A673 (cell line): ENCODE measurements around the gene DDX39B. TPM values are rescaled to one million over a fixed set of nuclear protein-coding genes. Genes with fewer than 3 reads are reported as not detected.
A peak's percentile ranks its signal among the peaks of the same experiment; 100 is the strongest.

Experiments used
- BruUV-seq: library from RNA; stranded (reverse); fragments of 400-500 nt; replicated peaks from 2 replicates; lab custom pipeline; 2021; lab: Mats Ljungman, UMichigan
- CTCF ChIA-PET: fragments of 300-600 bp; sonication (Branson Sonifier 250); formaldehyde crosslinking; loops from one replicate; lab custom pipeline; 2022; ENCODE audit warnings: antibody characterized with exemption; lab: Charles Lee
- POLR2A ChIA-PET: fragments of 300-600 bp; sonication (Branson Sonifier 250); formaldehyde crosslinking; loops from one replicate; lab custom pipeline; 2022; ENCODE audit warnings: antibody characterized with exemption; ENCODE audit not compliant: low non-redundant PET; lab: Charles Lee
- DNase-seq: peaks from one replicate; pipeline ENCODE4 v3.0.0-alpha.2; 2015; ENCODE audit warnings: low spot score
- H3K27ac ChIP-seq: fragments of 200-600 bp; sonication (generic); 2 replicates; pipeline ENCODE4 v1.5.1; 2016; ENCODE audit warnings: mixed run types, low read depth, mild to moderate bottlenecking, mixed read lengths, antibody characterized with exemption, low read length; ENCODE audit not compliant: poor library complexity, severe bottlenecking
- H3K27me3 ChIP-seq: fragments of 200-600 bp; sonication (generic); replicated peaks from 2 replicates; pipeline ENCODE4 v1.6.1; 2017; ENCODE audit warnings: mixed run types, low read depth, mild to moderate bottlenecking, mixed read lengths, antibody characterized with exemption, low read length; ENCODE audit not compliant: insufficient read depth, poor library complexity
- H3K36me3 ChIP-seq: fragments of 200-600 bp; sonication (generic); 2 replicates; pipeline ENCODE4 v1.6.1; 2016; ENCODE audit warnings: mixed run types, mild to moderate bottlenecking, mixed read lengths, antibody characterized with exemption, low read length; ENCODE audit not compliant: insufficient read depth, poor library complexity, severe bottlenecking
- H3K4me1 ChIP-seq: fragments of 200-600 bp; sonication (generic); 2 replicates; pipeline ENCODE4 v1.6.1; 2017; ENCODE audit warnings: mixed run types, mild to moderate bottlenecking, mixed read lengths, antibody characterized with exemption, low read length; ENCODE audit not compliant: insufficient read depth, poor library complexity, severe bottlenecking
- H3K4me3 ChIP-seq: fragments of 200-600 bp; sonication (generic); 2 replicates; pipeline ENCODE4 v1.5.1; 2016; ENCODE audit warnings: low read depth, mixed run types, mild to moderate bottlenecking, mixed read lengths, low read length; ENCODE audit not compliant: poor library complexity, severe bottlenecking
- H3K9me3 ChIP-seq: fragments of 200-600 bp; sonication (generic); 2 replicates; pipeline ENCODE4 v1.6.1; 2016; ENCODE audit warnings: mixed run types, low read depth, mild to moderate bottlenecking, mixed read lengths, antibody characterized with exemption, low read length; ENCODE audit not compliant: poor library complexity, severe bottlenecking
- CTCF ChIP-seq: fragments of 300-800, 200-600 bp; sonication (generic); conservative IDR thresholded peaks from 2 replicates; pipeline ENCODE4 v1.5.1; 2017; ENCODE audit warnings: low read depth, mild to moderate bottlenecking, antibody characterized with exemption, low read length, moderate library complexity, mixed read lengths
- EZH2 ChIP-seq: fragments of 200-600 bp; sonication (generic); IDR thresholded peaks from 2 replicates; pipeline ENCODE4 v1.6.1; 2017; ENCODE audit warnings: borderline replicate concordance, low read depth, mild to moderate bottlenecking, mixed read lengths, antibody characterized with exemption, low read length; ENCODE audit not compliant: poor library complexity, severe bottlenecking
- intact Hi-C: fragments of 100-400 bp; cut with micrococcal nuclease; formaldehyde crosslinking; loops from one replicate; pipeline ENCODE4 v1.10.0; 2022; ENCODE audit not compliant: unreplicated experiment
- total RNA-seq: library from RNA; stranded (reverse); gene quantifications from 2 replicates; pipeline ENCODE4 v1.2.3, GENCODE V29; 2021

The DDX39B gene
- total RNA-seq, 1 experiment from 2014 or later = 558 TPM

- Histone ChIP-seq H3K27ac (no peak overlapping the region), H3K27me3 (no peaks in the 10 kb centered on the region), H3K4me3 (no peak overlapping the region), H3K36me3 (peaks cover 21% of the 10 kb centered on the region), H3K9me3 (no peaks in the 10 kb centered on the region), H3K4me1 (peaks cover 26% of the 10 kb centered on the region)
- intact Hi-C loops = loop anchor here (5.0 to 10.0 kb wide), 5 partner anchors 46 to 351 kb away; partner anchors contain the start of genes APOM, BAG6, CLIC1 and EHMT2
- ChIA-PET POLR2A (no interaction called here), CTCF (no interaction called here)
- TF ChIP-seq EZH2 = no peak
- TF ChIP-seq CTCF = no peak
- no TSS peak for BruUV-seq
- no peak for DNase-seq
Observed at GRCh38 chr6:31543639-31544038, 1.8 kb upstream of the DDX39B start.

DNA sequence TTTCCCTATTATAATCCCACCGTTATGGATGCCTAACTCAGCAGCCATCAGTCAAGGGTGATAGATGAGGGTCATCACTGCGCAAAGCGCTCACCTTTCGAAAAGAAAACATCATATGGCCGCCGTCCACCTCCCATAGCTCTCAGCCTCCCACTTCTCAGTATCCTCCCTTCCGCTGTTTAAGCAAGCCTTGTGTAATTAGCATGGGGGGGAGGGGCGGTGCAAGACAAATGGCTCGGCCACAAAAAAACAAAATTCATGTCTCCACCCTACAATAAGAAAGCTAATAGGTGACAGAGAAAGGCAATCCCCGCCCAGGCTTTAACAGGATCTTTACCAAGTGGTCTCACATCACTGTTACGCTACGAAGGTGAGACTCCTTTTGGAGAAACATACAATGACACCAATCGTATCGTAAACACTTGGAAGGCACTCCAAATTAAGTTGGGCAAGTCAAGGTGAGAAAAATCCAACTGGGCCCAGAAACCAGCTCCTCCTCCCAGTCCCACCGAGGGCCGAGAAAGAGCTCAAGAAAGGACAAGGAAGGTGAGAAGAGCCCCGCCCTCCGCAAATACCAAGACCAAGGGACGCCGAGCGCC lies 645 bp downstream of the DDX39B start:
- intact Hi-C loops = loop anchor here (5.0 to 10.0 kb wide), 5 partner anchors 44 to 354 kb away; partner anchors contain the start of genes APOM, BAG6, CLIC1 and EHMT2
- Histone ChIP-seq H3K27ac (peak overlapping the region; percentile 99), H3K36me3 (peaks cover 46% of the 10 kb centered on the region), H3K9me3 (no peaks in the 10 kb centered on the region), H3K4me3 (peak overlapping the region; percentile 87), H3K27me3 (no peaks in the 10 kb centered on the region), H3K4me1 (peaks cover 16% of the 10 kb centered on the region)
- TSS peak; percentile 62 for BruUV-seq
- POLR2A ChIA-PET = interaction anchor here (0.6 to 0.8 kb wide), 5 partner anchors 44 to 569 kb away, joined by 3 to 16 read pairs (median 4); no protein-coding TSS in a partner anchor
- TF ChIP-seq CTCF (no peak), EZH2 (no peak)
- DNase-seq = peak; percentile 66
- CTCF ChIA-PET = interaction anchor here (0.6 to 2.3 kb wide), 2 partner anchors 58 to 644 kb away, joined by 5 to 6 read pairs; no protein-coding TSS in a partner anchor

- DNase-seq = no peak
- no peak for TF ChIP-seq EZH2
- no peak for TF ChIP-seq CTCF
- Histone ChIP-seq H3K27ac (peak overlapping the region; percentile 99), H3K4me1 (peaks cover 16% of the 10 kb centered on the region), H3K27me3 (no peaks in the 10 kb centered on the region), H3K36me3 (peaks cover 51% of the 10 kb centered on the region), H3K4me3 (peak overlapping the region; percentile 87), H3K9me3 (no peaks in the 10 kb centered on the region)
- intact Hi-C loops = loop anchor here (5.0 to 10.0 kb wide), 5 partner anchors 43 to 354 kb away; partner anchors contain the start of genes APOM, BAG6, CLIC1 and EHMT2
- BruUV-seq = no TSS peak
- CTCF ChIA-PET = no interaction called here
- POLR2A ChIA-PET = no interaction called here
Observed at GRCh38 chr6:31540640-31541039, 1.2 kb downstream of the DDX39B start.
